Endodermal cell (in vitro differentiated cells): ENCODE data around the gene TYW1B. TPM values are rescaled to one million over a fixed set of nuclear protein-coding genes. Genes with fewer than 3 reads are reported as not detected.
"Not testable (repeated sequence)": the region's sequence is repeated elsewhere in the genome, so short reads cannot be mapped to it uniquely, and the experiment has no call there.

Source experiments
- DNase-seq: peaks from one replicate; pipeline ENCODE4 v3.0.0-alpha.2; 2017
- H3K27ac ChIP-seq: 2 replicates; pipeline ENCODE4 v1.5.1; 2013; ENCODE audit warnings: mild to moderate bottlenecking, low read depth, low read length, moderate library complexity
- H3K27me3 ChIP-seq: 2 replicates; pipeline ENCODE4 v1.6.1; 2013; ENCODE audit warnings: mild to moderate bottlenecking, low read length, moderate library complexity; ENCODE audit not compliant: insufficient read depth, control insufficient read depth, poor library complexity, severe bottlenecking
- H3K36me3 ChIP-seq: 2 replicates; pipeline ENCODE4 v1.7.0; 2013; ENCODE audit warnings: mild to moderate bottlenecking, low read length, moderate library complexity; ENCODE audit not compliant: control insufficient read depth, insufficient read depth
- H3K4me1 ChIP-seq: one replicate; pipeline ENCODE4 v1.7.0; 2013; ENCODE audit warnings: low read length; ENCODE audit not compliant: control insufficient read depth, insufficient read depth
- H3K4me3 ChIP-seq: 2 replicates; pipeline ENCODE4 v1.5.1; 2013; ENCODE audit warnings: mild to moderate bottlenecking, low read length, moderate library complexity
- H3K9ac ChIP-seq: 2 replicates; pipeline ENCODE4 v1.6.1; 2013; ENCODE audit warnings: mild to moderate bottlenecking, low read length, moderate library complexity; ENCODE audit not compliant: poor library complexity, severe bottlenecking; ENCODE audit errors: extremely low read depth
- H3K9me3 ChIP-seq: 2 replicates; pipeline ENCODE4 v1.6.1; 2013; ENCODE audit warnings: mild to moderate bottlenecking, low read length, moderate library complexity; ENCODE audit not compliant: control insufficient read depth
- H3K27ac Mint-ChIP-seq: 2 replicates; pipeline ENCODE4 v1.8.0; 2020; ENCODE audit warnings: mixed read lengths
- H3K27me3 Mint-ChIP-seq: 2 replicates; pipeline ENCODE4 v1.8.0; 2021; ENCODE audit warnings: mild to moderate bottlenecking, mixed read lengths; ENCODE audit not compliant: insufficient read depth
- H3K36me3 Mint-ChIP-seq: 2 replicates; pipeline ENCODE4 v1.8.0; 2020; ENCODE audit warnings: low read depth, mixed read lengths
- H3K4me1 Mint-ChIP-seq: 2 replicates; pipeline ENCODE4 v1.8.0; 2020; ENCODE audit warnings: mixed read lengths
- H3K4me3 Mint-ChIP-seq: 2 replicates; pipeline ENCODE4 v1.8.0; 2020; ENCODE audit warnings: mild to moderate bottlenecking, moderate library complexity, mixed read lengths
- H3K9me3 Mint-ChIP-seq: 2 replicates; pipeline ENCODE4 v1.8.0; 2020; ENCODE audit warnings: mild to moderate bottlenecking, mixed read lengths
- WGBS, 2 experiments: methylation state at CpG; one replicate each; pipeline versions ENCODE4 v1.1.5 to v1.1.7; 2013; ENCODE audit warnings: missing lambda C conversion rate in 2 of 2, mixed read lengths in 1 of 2; ENCODE audit not compliant: insufficient coverage in 1 of 2, insufficient read length in 1 of 2; 5-methylcytosine and 5-hydroxymethylcytosine counted together
- long read RNA-seq, 4 experiments: library from polyadenylated mRNA in 2 of 4; library from RNA in 1 of 4; library from capped mRNA in 1 of 4; stranded (forward) in 3 of 4; unstranded in 1 of 4; transcript quantifications; one replicate each; pipeline ENCODE4 v2.0.0, GENCODE V29; 2020 to 2021; ENCODE audit warnings: inconsistent platforms in 1 of 4
- polyA plus RNA-seq, 2 experiments: library from polyadenylated mRNA; stranded (reverse); fragments of 50-300 nt; gene quantifications; one replicate each; pipeline ENCODE4 v1.2.3, GENCODE V29; 2013
- total RNA-seq, 2 donors: library from RNA; stranded (reverse); fragmentation: NEBNext Ultra II Directional in 1 of 2; extraction: Animal tissue kit (Norgen Biotek cat#: 25700) in 1 of 2; gene quantifications; 2 replicates in 1 of 2; 3 replicates in 1 of 2; pipeline ENCODE4 v1.2.1, GENCODE V29; 2021

The TYW1B gene
- 1 to 10 TPM; 3.7 to 3.9 TPM for total RNA-seq
- polyA plus RNA-seq (2013, experiment 1 of 2), result 6.2 TPM
- 5.5 TPM for polyA plus RNA-seq (2013, experiment 2 of 2)
- long read RNA-seq, experiment 1, partial matches to known transcripts, result 0 of 2 reads
- long read RNA-seq, experiment 1, other reads (novel, unspliced or antisense), result 2 of 2 reads
- long read RNA-seq, experiment 2, partial matches to known transcripts, result 0 of 6 reads
- long read RNA-seq, experiment 2, other reads (novel, unspliced or antisense), result 6 of 6 reads
- long read RNA-seq, experiment 3, partial matches to known transcripts, result 2 of 6 reads
- long read RNA-seq, experiment 3, other reads (novel, unspliced or antisense), result 2 of 6 reads
- long read RNA-seq, experiment 4, partial matches to known transcripts, result 2 of 2 reads
- long read RNA-seq, experiment 4, other reads (novel, unspliced or antisense), result 0 of 2 reads

- peaks cover 14% of the 10 kb centered on the region for H3K36me3 Mint-ChIP-seq
- H3K36me3 ChIP-seq, result peaks cover 17% of the 10 kb centered on the region
- H3K9me3 Mint-ChIP-seq, H3K27me3 Mint-ChIP-seq, H3K4me1 ChIP-seq, H3K27me3 ChIP-seq, H3K4me1 Mint-ChIP-seq, H3K9me3 ChIP-seq: not testable (repeated sequence)
- peak within 1 kb of the TSS; percentile 51 for H3K27ac ChIP-seq
- H3K4me3 ChIP-seq, result peak within 1 kb of the TSS; percentile 90
- peak within 1 kb of the TSS; percentile 33 for H3K9ac ChIP-seq
- DNase-seq, result peak; percentile 99
- peak within 1 kb of the TSS; percentile 93 for H3K27ac Mint-ChIP-seq
- peak within 1 kb of the TSS; percentile 77 for H3K4me3 Mint-ChIP-seq
- WGBS, 2 experiments, result 0% methylated on average over 12 to 48 of the region's 49 CpGs
These were observed at the start of gene TYW1B for GRCh38 chr7:72827839-72828591. Gene TYW1B, minus strand, starts transcription at chr7:72828200. Its CDS starts 125 bp downstream, at chr7:72828075.

- not testable (repeated sequence) for H3K4me1 ChIP-seq, H3K9ac ChIP-seq, H3K4me3 Mint-ChIP-seq, H3K27me3 Mint-ChIP-seq, DNase-seq, H3K36me3 ChIP-seq, H3K4me3 ChIP-seq, H3K27ac ChIP-seq, H3K27ac Mint-ChIP-seq, H3K9me3 Mint-ChIP-seq, H3K27me3 ChIP-seq, H3K36me3 Mint-ChIP-seq, H3K9me3 ChIP-seq, H3K4me1 Mint-ChIP-seq
- WGBS, 2 experiments, result 93% methylated on average over 4 of the region's 7 CpGs; no CpG with 5 or more reads in 1 of the 2 experiments
These were observed 39.6 kb upstream of the TYW1B start for GRCh38 chr7:72867591-72867990.

- not testable (repeated sequence) for H3K36me3 Mint-ChIP-seq, DNase-seq, H3K9me3 Mint-ChIP-seq, H3K9ac ChIP-seq, H3K27ac Mint-ChIP-seq, H3K27me3 ChIP-seq, H3K4me3 Mint-ChIP-seq, H3K4me3 ChIP-seq, H3K36me3 ChIP-seq, H3K4me1 Mint-ChIP-seq, H3K4me1 ChIP-seq, H3K27ac ChIP-seq, H3K9me3 ChIP-seq, H3K27me3 Mint-ChIP-seq
- 90 to 91% methylated on average over 7 to 9 of the region's 9 CpGs for WGBS, 2 experiments
These were observed 30.9 kb upstream of the TYW1B start for GRCh38 chr7:72858846-72859400.

- not testable (repeated sequence) for DNase-seq, H3K4me1 Mint-ChIP-seq, H3K9ac ChIP-seq, H3K9me3 ChIP-seq, H3K27ac ChIP-seq, H3K4me3 ChIP-seq, H3K27me3 ChIP-seq, H3K4me1 ChIP-seq, H3K36me3 Mint-ChIP-seq, H3K4me3 Mint-ChIP-seq, H3K36me3 ChIP-seq, H3K27me3 Mint-ChIP-seq, H3K27ac Mint-ChIP-seq, H3K9me3 Mint-ChIP-seq
- WGBS, 2 experiments, result 60 to 70% methylated on average over 1 of the region's 1 CpG
These were observed 29.9 kb upstream of the TYW1B start for GRCh38 chr7:72857925-72858324.

- not testable (repeated sequence) for H3K36me3 ChIP-seq, H3K9ac ChIP-seq, H3K27ac ChIP-seq, H3K27me3 Mint-ChIP-seq, H3K9me3 ChIP-seq, H3K4me3 Mint-ChIP-seq, H3K36me3 Mint-ChIP-seq, H3K27ac Mint-ChIP-seq, DNase-seq, H3K4me3 ChIP-seq, H3K4me1 Mint-ChIP-seq, H3K9me3 Mint-ChIP-seq, H3K4me1 ChIP-seq, H3K27me3 ChIP-seq
- WGBS, 2 experiments, result 86% methylated on average over 6 of the region's 6 CpGs; no CpG with 5 or more reads in 1 of the 2 experiments
These were observed 27.3 kb upstream of the TYW1B start for GRCh38 chr7:72855261-72855660.

GRCh38 chr7:72852937-72853336 is 24.9 kb upstream of the TYW1B start:
- H3K27me3 ChIP-seq, DNase-seq, H3K9me3 ChIP-seq, H3K4me1 ChIP-seq, H3K36me3 ChIP-seq, H3K9me3 Mint-ChIP-seq, H3K27ac Mint-ChIP-seq, H3K4me3 Mint-ChIP-seq, H3K27me3 Mint-ChIP-seq, H3K9ac ChIP-seq, H3K27ac ChIP-seq, H3K4me1 Mint-ChIP-seq, H3K36me3 Mint-ChIP-seq, H3K4me3 ChIP-seq: not testable (repeated sequence)
- WGBS, 2 experiments, result 100% methylated on average over 1 of the region's 2 CpGs; no CpG with 5 or more reads in 1 of the 2 experiments
